Coronary artery (tissue), 2 donors: ENCODE results near the gene MIEN1.

Experiments
- DNase-seq: peaks from one replicate; pipeline ENCODE4 v3.0.0-alpha.2; 2017; ENCODE audit warnings: low spot score
- H3K27ac ChIP-seq, 2 donors: fragments of 200-600 bp; sonication (generic); one replicate each; pipeline ENCODE4 v1.5.1; 2016 to 2019
- H3K4me3 ChIP-seq: fragments of 200-600 bp; sonication (generic); 2 replicates; pipeline ENCODE4 v1.5.1; 2016; ENCODE audit warnings: mild to moderate bottlenecking, moderate library complexity
- TF ChIP-seq, protein P1 (sequence below): fragments of 200-600 bp; sonication (generic); IDR thresholded peaks from one replicate; pipeline ENCODE4 v1.5.1; 2019; ENCODE audit warnings: antibody characterized with exemption

Gene MIEN1, protein sequence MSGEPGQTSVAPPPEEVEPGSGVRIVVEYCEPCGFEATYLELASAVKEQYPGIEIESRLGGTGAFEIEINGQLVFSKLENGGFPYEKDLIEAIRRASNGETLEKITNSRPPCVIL

DNA sequence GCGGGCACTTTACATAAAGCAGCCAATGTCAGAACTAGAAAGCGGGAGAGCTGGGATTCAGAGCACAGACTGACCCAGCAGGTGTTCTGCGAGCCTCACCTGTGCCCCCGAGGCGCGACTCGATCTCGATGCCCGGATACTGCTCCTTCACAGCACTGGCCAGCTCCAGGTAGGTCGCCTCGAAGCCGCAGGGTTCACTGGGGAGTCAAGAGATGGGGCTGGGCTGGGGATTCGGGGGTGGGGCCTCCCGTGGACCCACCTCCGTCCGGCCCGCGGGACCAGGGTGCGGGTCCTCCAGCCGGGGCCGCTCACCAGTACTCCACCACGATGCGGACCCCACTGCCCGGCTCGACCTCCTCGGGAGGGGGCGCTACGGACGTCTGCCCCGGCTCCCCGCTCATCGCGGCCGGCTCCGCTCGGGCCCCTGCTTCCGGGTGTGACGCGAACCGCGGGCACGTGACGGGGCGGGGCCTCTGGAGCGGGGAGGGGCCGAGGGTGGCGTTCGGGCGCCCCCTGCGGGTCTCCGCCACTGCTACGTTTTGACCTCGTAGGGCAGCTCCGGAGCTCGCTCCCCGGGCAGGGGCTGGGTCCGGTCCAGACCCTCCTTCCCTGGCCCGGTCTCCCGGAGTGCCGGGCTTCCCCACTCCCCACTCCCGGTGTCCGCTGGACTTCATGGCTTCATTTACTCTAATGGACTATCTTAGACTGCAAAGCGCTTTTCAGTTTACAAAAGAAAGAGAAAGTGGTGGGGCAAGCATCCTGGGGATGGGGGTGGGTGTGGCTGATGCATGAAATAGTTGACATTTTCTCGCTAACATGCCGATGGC lies at the start of gene MIEN1:
TSS of gene MIEN1 (minus strand) at position 438 of the 827 bp plus-strand sequence. CDS start at position 401, 37 bp downstream.
- H3K4me3 ChIP-seq, result peak within 1 kb of the TSS; percentile 92
- peak; percentile 92 for DNase-seq
- peak within 1 kb of the TSS; percentile 63 to 96 for H3K27ac ChIP-seq
- TF ChIP-seq, protein P1, sequence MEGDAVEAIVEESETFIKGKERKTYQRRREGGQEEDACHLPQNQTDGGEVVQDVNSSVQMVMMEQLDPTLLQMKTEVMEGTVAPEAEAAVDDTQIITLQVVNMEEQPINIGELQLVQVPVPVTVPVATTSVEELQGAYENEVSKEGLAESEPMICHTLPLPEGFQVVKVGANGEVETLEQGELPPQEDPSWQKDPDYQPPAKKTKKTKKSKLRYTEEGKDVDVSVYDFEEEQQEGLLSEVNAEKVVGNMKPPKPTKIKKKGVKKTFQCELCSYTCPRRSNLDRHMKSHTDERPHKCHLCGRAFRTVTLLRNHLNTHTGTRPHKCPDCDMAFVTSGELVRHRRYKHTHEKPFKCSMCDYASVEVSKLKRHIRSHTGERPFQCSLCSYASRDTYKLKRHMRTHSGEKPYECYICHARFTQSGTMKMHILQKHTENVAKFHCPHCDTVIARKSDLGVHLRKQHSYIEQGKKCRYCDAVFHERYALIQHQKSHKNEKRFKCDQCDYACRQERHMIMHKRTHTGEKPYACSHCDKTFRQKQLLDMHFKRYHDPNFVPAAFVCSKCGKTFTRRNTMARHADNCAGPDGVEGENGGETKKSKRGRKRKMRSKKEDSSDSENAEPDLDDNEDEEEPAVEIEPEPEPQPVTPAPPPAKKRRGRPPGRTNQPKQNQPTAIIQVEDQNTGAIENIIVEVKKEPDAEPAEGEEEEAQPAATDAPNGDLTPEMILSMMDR, result peak; percentile 93

DNA sequence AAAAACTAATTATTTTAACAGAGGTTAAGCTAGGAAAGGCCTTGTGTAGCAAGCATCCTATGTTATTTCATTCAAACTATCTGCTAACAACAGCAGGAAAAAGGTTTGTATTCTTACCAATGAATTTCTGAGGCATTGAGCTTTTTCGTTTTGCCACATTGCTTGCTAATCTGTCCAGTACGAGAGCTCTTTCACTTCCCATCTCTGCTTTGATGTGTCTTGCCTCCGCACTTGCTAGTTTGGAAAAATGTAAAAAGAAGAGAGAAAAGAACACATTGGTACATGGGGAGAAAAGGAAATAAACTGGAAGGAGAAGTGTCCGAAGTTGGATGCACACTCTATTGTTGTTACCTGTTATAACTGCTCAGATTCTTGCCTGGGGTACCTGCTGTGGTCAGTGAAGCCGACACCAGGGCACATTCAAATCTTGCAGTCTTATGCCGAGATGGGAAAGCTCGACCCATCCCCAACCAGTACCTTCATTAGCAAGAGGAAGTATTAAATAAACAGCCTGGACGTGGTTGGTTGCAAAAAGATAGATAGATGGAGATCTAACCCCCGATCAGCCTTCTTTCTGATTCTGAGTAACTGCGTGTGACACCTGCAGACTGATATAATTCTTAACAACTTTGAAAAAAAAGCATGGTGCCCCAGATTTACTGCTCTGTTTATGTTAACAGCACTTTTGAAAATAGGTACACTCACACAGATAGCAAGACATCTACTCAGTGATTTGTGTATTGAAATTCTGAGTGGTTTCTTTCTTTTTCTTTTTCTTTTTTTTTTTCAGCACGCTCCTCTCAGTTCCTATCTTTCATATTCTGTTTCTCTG lies 47.4 kb upstream of the MIEN1 start:
- Histone ChIP-seq H3K4me3 (no peak overlapping the region), H3K27ac (no peak overlapping the region)
- DNase-seq, result no peak
- TF ChIP-seq, protein P1, result no peak

DNA sequence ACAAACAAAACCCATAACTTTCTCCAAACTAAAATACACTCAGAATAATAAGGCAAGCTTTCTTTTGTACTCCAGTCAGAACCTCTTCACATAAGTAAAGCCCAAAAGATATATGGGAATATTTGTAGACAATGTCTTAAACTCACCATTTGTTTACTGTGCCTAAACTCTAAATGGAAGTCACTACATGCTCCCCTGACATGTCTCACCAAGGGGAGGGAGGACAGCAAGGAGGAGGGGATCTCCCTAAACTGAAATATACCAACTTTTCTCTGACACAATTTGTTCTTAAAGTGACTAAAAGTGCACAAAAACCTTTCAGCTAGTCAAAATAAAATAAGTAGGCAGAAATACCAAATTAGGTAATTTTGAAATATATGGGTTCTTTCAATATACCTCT lies 45.9 kb upstream of the MIEN1 start:
- TF ChIP-seq, protein P1, result no peak
- Histone ChIP-seq H3K27ac (no peak overlapping the region), H3K4me3 (no peak overlapping the region)
- DNase-seq, result no peak

DNA sequence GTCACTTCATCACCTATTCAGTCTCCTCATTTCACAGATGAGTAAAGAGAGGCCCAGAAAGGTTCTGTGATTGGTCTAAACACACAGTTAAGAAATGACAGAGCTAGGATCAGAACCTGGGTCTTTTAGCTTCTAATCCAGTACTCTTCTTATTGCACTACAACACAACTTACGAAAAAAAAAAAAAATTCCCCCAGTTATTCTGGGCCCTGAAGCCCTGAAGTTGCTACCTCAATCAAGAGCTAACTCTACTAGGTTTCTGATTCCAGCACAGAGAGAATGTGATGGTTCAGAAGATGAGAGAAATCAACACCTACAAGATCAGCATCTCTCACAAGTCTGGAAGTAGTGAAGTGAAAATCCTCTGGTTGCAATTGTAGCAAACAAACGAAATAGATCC lies 44.7 kb upstream of the MIEN1 start:
- no peak for DNase-seq
- TF ChIP-seq, protein P1, result no peak
- H3K27ac ChIP-seq, result no peak overlapping the region
- H3K4me3 ChIP-seq, result no peak overlapping the region

DNA sequence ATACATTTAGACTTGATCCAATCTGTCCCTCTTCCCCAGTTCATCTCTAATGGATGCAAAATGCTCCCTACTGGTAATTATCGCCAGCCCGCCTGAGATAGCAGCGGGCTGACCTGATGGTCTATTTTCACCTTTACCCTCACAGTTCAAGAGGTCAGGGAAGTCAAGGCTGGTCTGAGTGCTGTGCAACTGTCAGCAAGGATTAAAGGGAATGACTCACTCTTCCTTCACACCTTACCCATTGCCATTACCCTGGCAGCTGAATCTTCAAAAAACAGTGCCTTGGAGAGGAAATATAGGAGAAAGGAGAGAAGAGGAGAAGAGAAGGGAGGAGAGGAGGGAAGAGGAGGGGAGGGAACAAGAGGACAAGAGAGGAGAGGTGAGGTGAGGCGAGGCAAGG lies 43.7 kb upstream of the MIEN1 start:
- TF ChIP-seq, protein P1, result no peak
- DNase-seq, result no peak
- no peak overlapping the region for H3K27ac ChIP-seq
- H3K4me3 ChIP-seq, result no peak overlapping the region

DNA sequence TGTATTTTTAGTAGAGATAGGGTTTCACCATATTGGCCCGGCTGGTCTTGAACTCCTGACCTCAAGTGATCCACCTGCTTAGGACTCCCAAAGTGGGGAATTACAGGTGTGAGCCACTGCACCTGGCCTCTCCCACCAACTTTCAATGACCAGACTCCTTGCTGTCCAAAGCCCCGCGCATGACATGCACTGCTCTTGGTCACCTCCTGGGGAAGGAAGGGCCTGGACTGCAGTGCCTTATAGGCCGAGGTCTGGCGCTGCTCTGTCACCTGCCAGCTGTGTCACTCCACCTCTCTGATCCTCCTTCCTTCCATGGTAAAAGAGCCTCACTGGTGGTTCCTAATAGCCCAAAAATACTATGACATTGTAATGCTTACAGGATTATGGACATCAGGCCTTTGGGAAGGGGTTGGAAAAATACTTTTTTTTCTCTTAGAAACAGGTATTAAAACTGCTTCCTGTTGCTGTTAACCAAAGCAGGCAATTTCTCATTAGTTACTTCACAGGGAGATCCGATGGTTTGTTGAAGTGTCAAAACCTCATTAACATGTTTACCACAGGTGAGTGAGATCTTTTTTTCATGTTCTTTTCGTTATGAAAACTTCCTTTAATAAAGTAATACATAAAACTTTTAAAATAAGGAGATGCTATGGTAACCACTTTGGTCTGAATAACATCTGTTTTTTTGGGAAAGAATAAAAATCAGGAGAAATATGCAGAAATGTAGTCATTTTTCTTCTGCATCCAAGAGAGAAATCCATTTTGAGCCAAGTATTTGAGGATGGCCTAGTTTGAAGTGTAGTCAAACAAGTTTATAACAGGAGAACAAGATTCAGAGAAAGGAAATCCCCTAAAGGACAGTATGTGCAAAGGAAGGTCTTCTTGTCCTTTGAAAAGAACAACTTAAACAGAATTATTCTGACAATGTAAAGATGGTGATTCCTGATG lies 42.9 kb upstream of the MIEN1 start:
- DNase-seq, result no peak
- H3K27ac ChIP-seq, result peak overlapping the region in 1 of 2 donors; percentile 19
- no peak overlapping the region for H3K4me3 ChIP-seq
- TF ChIP-seq, protein P1, result no peak
